Measurements from ENCODE around the gene MTA3.
"Not testable (repeated sequence)": the region's sequence is repeated elsewhere in the genome, so short reads cannot be mapped to it uniquely, and the experiment has no call there.

MTA3 gene

GRCh38 chr2:42567364-42567763, 1.1 kb upstream of the MTA3 start:
- DNase-seq (ENCODE audit: low read depth in 3 of 3), result no peak

DNA sequence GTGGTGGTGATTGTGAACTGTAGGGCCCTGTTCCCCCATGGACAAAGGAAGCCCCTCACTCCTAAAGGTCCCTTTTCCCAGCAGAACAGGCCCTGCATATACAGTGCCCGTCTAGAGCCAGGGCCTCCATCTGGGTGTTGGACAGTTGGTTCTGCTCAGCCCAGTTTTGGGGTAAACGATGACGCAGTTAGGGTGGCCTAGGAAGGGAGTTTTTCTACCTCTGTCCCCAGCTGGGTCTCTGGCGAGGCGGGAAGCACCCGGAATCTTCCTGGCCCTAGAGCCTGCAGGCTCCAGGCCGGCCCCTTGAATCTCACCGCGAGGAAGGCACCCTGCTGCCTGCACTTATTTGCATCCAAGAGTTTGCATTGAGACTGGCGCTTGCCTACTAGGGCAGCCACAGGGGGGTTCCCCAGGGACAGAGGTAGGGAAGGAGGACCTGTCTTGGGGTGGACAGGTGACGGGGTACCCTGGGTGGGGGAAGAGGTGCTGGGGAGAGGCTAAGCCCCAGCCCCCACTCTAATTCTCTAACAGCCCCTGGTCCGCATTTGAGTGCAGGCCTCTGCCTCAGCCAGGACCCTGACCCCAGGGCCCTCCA, 529 bp upstream of the MTA3 start:
- DNase-seq (ENCODE audit: low read depth in 3 of 3), result peak in 1 of 3 donors; percentile 2

- DNase-seq (ENCODE audit: low read depth in 3 of 3), result peak in 1 of 3 donors; percentile 3
Observed at GRCh38 chr2:42569116-42569711, 782 bp downstream of the MTA3 start.

GRCh38 chr2:42569883-42570282, 1.5 kb downstream of the MTA3 start:
- no peak for DNase-seq (ENCODE audit: low read depth in 3 of 3)

GRCh38 chr2:42572297-42573081, 4.1 kb downstream of the MTA3 start:
- no peak for DNase-seq (ENCODE audit: low read depth in 3 of 3)

- DNase-seq (ENCODE audit: low read depth in 3 of 3), result no peak
Observed at GRCh38 chr2:42573256-42573655, 4.8 kb downstream of the MTA3 start.

GRCh38 chr2:42575458-42576064, 7.1 kb downstream of the MTA3 start:
- no peak for DNase-seq (ENCODE audit: low read depth in 3 of 3)

DNA sequence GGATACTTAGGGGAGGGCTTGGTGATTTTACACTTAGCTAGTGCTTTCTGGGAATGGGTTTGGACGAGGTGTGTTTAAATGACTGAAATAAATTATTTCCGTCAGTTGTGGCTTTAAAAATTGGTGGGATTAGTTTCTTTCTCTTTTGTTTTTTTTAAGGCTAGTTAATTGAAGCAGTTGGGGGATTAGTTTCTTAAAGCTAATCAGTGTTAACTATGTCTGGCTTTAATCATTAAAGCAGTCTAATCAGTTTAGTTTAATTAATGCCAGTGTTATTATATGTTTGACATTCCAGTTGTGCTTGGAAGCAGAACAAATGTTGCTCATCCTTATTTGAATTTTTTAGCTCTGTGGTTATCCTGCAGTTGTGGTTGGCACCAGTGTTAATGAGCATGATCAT, 10.2 kb downstream of the MTA3 start:
- no peak for DNase-seq (ENCODE audit: low read depth in 3 of 3)

DNA sequence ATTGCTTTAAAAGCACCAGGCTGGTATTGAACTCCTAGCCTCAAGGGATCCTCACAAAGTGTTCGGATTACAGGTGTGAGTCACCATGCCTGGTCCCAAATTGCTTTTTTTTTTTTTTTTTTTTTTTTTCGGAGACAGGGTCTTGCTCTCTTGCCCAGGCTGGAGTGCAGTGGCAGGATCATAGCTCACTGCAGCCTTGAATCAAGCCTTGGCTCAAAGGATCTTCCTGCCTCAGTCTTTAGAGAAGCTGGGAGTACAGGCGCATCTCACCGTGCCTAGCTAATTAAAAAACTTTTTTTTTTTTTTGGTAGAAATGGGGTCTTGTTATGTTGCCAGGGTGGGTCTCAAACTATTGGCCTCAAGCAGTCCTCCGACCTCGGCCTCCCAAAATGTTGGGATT, 12.8 kb downstream of the MTA3 start:
- DNase-seq (ENCODE audit: low read depth in 3 of 3), result no peak

GRCh38 chr2:42584628-42585027, 16.2 kb downstream of the MTA3 start:
- DNase-seq (ENCODE audit: low read depth in 3 of 3), result not testable (repeated sequence)

GRCh38 chr2:42585779-42586178, 17.3 kb downstream of the MTA3 start:
- DNase-seq (ENCODE audit: low read depth in 3 of 3), result no peak

DNA sequence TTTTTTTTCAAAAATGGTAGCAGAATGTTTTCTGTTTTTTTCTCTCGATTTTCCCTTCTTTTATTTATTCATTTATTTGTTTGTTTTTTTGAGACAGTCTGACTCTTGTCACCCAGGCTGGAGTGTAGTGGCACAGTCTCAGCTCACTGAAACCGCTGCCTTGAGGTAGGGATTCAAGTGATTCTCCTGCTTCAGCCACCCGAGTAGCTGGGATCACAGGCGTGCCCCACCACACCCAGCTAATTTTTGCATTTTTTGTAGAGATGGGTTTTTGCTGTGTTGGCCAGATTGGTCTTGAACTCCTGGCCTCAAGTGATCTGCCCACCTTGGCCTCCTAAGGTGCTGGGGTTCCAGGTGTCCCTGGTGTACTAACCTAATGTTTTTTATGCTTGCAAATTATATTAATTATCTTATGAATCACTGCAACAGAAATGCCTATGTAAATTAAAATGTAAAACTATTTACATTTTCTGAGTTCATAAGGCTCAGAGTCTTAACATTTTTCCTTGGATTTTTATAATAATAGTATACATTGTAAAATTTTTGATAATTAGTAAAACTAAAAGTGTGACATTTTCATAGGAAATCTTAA, 19.2 kb downstream of the MTA3 start:
- DNase-seq (ENCODE audit: low read depth in 3 of 3), result no peak

DNA sequence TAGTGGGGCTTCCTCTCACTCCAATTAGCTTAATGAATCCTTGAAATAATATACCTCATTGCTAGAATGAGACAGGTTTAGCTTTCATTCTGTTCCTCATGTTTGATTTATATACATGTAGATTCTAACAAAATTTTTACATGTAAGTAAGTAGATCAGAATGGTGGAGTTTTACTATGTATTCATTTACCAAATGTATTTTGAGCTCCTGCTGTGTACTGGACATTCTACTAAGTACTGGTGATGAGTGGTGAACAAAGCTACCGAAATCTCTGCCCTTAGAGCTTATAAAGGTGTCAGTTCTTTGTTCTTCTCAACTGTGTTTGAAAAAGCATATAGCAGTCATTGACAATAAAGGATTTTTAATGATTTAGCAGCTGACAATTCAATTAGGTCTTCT, 19.7 kb downstream of the MTA3 start:
- no peak for DNase-seq (ENCODE audit: low read depth in 3 of 3)

GRCh38 chr2:42590176-42590575, 21.7 kb downstream of the MTA3 start:
- DNase-seq (ENCODE audit: low read depth in 3 of 3), result no peak

- DNase-seq (ENCODE audit: low read depth in 3 of 3), result no peak
Observed at GRCh38 chr2:42593282-42593681, 24.9 kb downstream of the MTA3 start.

- DNase-seq (ENCODE audit: low read depth in 3 of 3), result no peak
Observed at GRCh38 chr2:42598656-42599055, 30.2 kb downstream of the MTA3 start.

DNA sequence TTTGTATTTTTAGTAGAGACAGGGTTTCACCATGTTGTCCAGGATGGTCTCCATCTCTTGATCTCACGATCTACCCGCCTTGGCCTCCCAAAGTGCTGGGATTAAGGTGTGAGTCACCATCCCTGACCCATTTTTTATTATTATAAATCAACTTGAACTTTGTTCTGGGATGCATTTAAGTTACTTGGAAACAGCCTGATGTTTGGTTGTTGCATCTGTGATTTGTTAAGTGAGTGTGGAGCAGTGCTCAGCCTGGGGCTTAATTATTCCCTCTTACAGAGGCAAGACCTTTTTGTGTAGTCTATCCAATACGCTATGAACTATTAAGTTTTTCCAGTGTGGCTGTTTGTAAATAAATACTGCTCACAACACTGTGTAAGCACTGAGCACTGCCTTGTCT, 32.6 kb downstream of the MTA3 start:
- no peak for DNase-seq (ENCODE audit: low read depth in 3 of 3)

- DNase-seq (ENCODE audit: low read depth in 3 of 3), result no peak
Observed at GRCh38 chr2:42602218-42602875, 33.9 kb downstream of the MTA3 start.

- no peak for DNase-seq (ENCODE audit: low read depth in 3 of 3)
Observed at GRCh38 chr2:42602876-42603219, 34.4 kb downstream of the MTA3 start.

DNA sequence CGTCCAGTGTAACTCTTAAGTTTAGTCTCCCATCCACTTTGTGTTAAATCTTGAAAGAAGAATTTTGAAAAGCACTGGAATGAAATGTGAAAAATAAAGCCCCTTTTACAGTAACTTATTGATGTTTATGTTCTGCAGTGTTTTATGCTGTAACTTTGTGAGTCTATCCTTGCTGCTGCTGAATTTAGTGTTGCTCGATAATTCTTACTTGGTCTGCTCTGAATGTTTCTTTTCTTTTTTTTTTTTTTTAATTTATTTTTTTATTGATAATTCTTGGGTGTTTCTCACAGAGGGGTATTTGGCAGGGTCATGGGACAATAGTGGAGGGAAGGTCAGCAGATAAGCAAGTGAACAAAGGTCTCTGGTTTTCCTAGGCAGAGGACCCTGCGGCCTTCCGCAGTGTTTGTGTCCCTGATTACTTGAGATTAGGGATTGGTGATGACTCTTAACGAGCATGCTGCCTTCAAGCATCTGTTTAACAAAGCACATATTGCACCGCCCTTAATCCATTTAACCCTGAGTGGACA, 36.0 kb downstream of the MTA3 start:
- not testable (repeated sequence) for DNase-seq (ENCODE audit: low read depth in 3 of 3)

GRCh38 chr2:42606166-42606565, 37.7 kb downstream of the MTA3 start:
- DNase-seq (ENCODE audit: low read depth in 3 of 3), result not testable (repeated sequence)

Measured in stimulated activated CD4-positive, alpha-beta T cell treated with anti-CD3 and anti-CD28 coated beads, TNF-alpha, amount 100 ng/mL, for 48 hours (primary cell).